ENCODE results near the gene PLPP2.

The PLPP2 gene

DNA sequence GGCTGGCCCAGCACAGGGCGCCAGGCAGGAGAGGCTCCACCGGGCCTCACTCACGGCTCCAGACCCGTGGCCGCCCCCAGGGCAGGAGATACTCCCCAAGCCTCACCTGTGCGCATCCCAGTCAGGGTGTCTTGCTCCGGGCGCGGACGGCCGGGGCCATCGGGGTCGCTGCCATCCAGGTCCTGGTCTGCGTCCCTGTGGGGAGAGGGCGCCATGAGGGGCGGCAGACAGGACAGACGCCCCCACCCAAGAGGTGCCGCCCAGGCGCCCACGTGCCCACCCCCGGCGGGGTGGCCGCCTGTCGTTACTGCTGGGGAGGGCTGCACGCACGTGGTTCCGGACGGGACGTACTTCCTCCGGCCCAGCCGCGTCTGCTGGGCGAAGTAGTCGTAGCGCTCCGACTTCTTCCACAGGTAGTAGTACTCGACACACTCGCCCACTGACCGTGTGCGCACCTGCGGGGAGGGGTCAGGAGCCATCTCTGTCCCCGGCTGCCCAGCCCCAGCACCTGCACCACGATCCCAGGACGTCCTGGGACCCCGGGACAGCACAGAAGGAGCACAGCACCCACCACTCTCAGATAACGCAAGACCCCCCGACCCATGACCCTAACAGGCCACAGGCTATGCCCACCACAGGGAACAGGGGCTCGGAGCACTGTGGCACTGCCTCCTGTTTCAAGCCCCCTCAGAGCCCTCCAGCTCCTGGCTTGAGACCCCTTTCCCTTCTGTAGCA lies 17.4 kb upstream of the PLPP2 start:
- H3K4me3 ChIP-seq (ENCODE audit: low read depth, low read length) = no peak overlapping the region
- TF ChIP-seq CTCF (IDR thresholded peaks at IDR 0.05; ENCODE audit: low read depth, low read length) = no peak

DNA sequence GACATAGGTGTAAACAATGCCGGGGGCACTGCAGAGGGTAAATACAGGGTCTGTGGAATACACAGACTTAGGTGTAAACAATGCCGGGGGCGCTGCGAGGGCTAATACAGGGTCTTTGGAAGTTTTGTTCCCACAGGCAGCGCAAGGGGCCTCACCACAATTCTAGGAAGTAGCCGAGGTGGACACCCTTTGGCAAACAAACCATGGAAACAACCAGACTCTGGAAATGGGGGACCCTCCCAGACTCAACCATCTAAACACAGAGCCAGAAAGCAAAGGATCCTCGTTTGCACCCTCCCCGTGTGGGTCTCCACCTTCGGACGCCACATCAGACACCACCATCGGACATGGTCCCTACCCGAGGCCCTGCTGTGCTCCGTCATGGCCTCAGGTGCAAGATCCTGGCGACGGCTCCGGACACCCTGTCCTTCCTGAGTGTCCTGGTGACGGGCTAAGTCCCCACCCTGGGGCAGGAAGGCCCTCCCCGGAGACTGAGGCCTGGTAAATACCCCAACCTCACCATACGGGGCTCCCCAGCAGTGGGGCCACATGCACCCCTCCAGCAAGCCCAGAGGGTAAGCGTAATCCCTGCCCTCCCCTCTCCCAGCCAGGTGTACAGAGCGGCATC lies 16.7 kb upstream of the PLPP2 start:
- no peak for TF ChIP-seq CTCF (IDR thresholded peaks at IDR 0.05; ENCODE audit: low read depth, low read length)
- no peak overlapping the region for H3K4me3 ChIP-seq (ENCODE audit: low read depth, low read length)

DNA sequence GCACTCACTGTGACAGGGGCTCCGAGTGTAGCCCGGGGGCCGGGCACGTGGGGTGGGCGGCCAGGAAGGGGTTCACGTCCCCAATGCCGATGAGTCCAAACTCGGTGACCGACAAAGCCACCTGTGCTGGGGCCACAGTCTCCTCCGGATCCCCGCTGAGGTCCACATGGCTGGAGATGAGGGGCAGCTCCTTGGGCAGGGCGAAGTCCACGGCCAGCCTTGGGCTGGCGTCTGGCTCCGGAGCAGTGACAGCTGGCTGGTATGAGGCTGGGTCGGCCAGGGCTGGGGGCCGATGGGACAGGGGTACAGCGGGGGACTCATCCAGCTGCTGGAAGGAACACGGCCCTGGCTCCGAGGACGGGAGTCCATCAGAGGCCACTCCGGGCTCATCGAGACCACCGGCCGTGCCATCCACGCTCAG lies 15.9 kb upstream of the PLPP2 start:
- TF ChIP-seq CTCF (IDR thresholded peaks at IDR 0.05; ENCODE audit: low read depth, low read length) = no peak
- no peak overlapping the region for H3K4me3 ChIP-seq (ENCODE audit: low read depth, low read length)

DNA sequence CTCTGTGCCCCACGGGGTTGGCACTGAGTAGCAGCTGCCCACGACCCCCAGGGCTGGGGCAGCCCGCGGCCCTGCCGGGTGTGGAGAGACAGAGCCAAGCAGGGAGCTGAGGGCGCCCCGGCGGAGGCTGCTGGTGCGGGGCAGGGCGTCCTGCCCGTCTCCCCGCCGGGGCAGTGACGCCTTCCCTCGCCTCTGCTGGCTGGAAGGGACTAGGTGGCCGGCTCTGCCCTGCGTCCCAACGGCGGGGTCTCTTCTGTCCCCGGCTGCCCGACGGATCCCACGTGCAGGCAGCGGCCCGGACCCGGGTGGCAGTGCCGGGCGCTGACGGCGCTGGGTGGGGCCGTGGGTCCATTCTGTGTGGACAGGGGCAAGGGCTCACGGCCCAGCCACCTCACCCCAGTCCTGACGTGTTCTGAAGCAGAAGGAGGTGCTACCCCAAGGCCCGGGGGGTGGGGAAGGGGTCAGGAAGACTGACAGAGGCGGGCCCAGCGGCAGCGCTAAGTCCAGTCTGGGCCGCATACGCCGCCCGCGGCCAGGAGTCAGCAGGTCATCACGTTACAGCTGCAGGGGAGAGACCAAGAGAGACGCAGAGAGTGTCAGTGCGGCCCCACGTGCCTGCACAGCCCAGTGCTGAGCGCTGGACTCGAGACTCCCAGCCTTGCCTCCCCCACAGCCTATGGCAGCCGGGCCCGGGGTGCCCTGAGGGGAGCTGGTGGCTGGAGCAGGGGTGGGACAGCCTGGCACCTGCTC lies 15.1 kb upstream of the PLPP2 start:
- no peak overlapping the region for H3K4me3 ChIP-seq (ENCODE audit: low read depth, low read length)
- TF ChIP-seq CTCF (IDR thresholded peaks at IDR 0.05; ENCODE audit: low read depth, low read length) = no peak

DNA sequence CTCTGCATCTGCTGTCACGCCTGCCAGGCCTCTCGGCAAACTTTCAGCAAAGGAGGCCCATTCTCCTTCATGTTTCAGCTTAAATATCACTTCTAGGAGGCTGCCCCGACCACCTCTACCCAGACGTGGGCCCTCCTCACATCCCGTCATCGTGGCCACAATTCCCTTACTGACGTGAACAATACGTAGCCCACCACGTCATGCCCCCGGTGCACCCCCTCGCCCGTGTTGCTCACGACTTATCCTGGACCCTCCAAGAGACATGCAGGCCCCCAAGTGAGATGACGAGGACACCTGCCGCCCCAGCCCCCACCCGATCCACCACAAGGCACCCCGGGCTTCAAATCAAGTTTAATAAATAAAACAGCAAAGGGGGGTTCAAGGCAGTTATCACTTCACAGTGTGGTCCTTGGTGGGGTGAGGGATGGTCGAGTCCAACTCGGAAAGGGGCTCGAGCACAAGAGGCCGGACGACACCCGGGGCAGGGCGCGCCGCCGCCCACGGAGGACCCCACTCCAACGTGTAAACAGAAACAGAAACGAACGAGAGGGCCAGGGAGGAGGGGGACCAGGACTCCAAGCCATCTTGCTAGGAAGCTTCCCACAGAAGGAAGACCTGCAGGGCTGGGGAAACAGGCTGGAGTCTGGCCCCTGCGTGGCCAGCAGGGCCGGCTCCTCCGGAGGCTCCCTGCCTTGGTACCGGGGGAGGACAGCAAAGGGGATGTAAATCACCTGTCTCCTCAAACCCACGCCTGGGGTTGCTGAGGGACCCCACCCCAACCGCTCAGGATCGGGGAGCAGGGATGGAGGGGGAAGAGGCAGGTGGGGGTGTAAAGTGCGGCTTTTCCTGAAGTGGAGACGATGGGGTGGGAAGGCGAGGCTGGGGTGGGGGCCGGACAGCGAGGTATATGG lies 14.3 kb upstream of the PLPP2 start:
- H3K4me3 ChIP-seq (ENCODE audit: low read depth, low read length) = no peak overlapping the region
- no peak for TF ChIP-seq CTCF (IDR thresholded peaks at IDR 0.05; ENCODE audit: low read depth, low read length)

DNA sequence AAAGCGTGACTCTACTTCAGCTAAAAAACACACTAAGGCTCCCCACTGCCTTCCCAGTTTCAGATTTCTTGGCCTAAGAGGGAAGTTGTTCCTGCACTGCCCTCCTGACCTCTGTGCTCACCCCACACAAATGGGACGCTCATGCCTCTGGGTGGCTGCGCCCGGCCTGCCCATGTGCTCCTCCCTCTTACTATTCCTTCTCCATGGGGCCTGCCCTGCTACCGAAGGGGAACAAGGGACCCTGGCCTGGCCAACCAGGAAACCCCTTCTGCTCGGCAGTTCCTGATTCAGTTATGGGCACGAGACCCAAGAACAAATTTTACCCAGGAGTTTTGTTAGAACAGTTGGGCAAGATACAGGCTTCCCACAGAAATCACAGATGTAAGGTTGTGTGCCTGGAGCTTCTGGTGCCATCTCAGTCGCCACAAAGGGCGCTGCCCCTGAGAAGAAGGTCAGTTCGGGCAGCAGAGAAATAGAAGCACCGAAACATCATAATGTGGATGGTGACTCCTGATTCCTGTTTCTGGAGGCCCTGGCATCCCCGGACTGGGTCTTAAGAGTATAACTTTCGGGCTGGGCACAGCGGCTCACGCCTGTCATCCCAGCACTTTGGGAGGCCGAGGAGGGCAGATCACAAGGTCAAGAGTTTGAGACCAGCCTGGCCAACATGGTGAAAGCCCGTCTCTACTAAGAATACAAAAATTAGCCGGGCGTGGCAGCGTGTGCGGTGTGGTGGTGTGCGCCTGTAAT lies 5.4 kb upstream of the PLPP2 start:
- no peak overlapping the region for H3K4me3 ChIP-seq (ENCODE audit: low read depth, low read length)
- no peak for TF ChIP-seq CTCF (IDR thresholded peaks at IDR 0.05; ENCODE audit: low read depth, low read length)
